Fibroblast of mammary gland (primary cell): ENCODE results near the gene TBX10.
"Not testable (repeated sequence)": the region's sequence is repeated elsewhere in the genome, so short reads cannot be mapped to it uniquely, and the experiment has no call there.

ENCODE experiments used
- DNase-seq: peaks from one replicate; pipeline ENCODE4 v3.0.0-alpha.2; 2010; ENCODE audit warnings: low read depth
- H3K4me3 ChIP-seq: 2 replicates; pipeline ENCODE4 v1.5.1; 2011; ENCODE audit warnings: low read depth, mild to moderate bottlenecking, low read length, moderate library complexity; ENCODE audit not compliant: control insufficient read depth
- TF ChIP-seq, protein P1 (sequence below): conservative IDR thresholded peaks from 2 replicates; pipeline ENCODE4 v1.5.1; 2011; ENCODE audit warnings: low read depth, low read length, inconsistent platforms; ENCODE audit not compliant: control insufficient read depth, insufficient read depth

Gene TBX10

DNA sequence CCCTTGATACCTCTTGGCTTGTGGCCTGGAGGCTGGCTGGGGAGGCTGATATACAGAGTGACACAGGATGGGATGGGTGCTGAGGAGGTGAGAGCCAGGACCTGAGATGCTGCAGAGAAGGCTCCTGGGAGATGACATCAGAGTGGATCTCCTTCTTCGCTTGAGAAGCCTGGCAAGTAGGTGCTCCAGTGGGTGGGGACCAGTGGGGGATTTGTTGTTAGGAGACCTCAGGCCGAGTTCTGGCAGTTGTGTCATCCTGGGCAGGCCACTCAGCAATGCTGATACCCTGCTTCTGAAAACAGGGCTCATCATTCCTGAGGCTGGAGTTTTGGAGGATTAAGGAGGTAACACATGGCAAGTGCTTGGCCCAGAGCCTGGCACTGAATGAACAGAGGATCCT, 34.7 kb downstream of the TBX10 start:
- H3K4me3 ChIP-seq = no peak overlapping the region
- no peak for DNase-seq
- TF ChIP-seq, protein P1, sequence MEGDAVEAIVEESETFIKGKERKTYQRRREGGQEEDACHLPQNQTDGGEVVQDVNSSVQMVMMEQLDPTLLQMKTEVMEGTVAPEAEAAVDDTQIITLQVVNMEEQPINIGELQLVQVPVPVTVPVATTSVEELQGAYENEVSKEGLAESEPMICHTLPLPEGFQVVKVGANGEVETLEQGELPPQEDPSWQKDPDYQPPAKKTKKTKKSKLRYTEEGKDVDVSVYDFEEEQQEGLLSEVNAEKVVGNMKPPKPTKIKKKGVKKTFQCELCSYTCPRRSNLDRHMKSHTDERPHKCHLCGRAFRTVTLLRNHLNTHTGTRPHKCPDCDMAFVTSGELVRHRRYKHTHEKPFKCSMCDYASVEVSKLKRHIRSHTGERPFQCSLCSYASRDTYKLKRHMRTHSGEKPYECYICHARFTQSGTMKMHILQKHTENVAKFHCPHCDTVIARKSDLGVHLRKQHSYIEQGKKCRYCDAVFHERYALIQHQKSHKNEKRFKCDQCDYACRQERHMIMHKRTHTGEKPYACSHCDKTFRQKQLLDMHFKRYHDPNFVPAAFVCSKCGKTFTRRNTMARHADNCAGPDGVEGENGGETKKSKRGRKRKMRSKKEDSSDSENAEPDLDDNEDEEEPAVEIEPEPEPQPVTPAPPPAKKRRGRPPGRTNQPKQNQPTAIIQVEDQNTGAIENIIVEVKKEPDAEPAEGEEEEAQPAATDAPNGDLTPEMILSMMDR = no peak

DNA sequence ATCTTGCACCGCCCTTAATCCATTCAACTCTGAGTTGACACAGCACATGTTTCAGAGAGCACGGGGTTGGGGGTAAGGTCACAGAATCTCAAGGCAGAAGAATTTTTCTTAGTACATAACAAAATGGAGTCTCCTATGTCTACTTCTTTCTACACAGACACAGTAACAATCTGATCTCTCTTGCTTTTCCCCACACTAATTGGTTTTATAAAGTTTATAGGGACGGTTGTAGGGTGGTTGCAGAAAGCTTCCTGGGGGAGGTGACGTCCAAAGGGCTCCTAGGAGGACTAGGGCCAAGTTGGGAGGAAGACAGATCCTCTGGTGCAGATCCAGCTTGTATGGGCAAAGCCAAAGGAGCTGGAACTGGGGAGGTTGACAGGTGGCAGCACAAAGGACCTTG, 35.4 kb downstream of the TBX10 start:
- DNase-seq = not testable (repeated sequence)

DNA sequence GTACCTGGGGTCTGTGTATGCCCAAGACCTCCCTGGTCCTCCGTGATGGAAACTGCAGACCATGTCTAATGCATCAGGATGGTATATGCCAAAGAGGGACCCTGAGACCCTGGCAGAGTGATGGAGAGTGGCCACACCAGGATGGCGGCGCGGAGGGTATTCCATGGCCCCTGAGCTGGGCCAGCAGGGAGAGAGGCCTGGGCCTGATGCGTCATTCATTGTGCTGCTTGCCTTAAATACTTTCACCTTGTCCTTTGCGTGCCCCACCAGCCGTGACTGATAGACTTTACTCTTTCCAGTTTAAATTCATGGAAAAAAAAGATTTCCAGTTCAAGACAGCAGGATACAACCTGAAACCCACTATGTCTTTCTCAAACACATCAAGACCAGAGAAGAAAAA, 38.5 kb downstream of the TBX10 start:
- H3K4me3 ChIP-seq = no peak overlapping the region
- DNase-seq = no peak
- TF ChIP-seq, protein P1 = no peak

More for the DNA sequence above, 35.4 kb downstream of the TBX10 start:
- not testable (repeated sequence) for H3K4me3 ChIP-seq

DNA sequence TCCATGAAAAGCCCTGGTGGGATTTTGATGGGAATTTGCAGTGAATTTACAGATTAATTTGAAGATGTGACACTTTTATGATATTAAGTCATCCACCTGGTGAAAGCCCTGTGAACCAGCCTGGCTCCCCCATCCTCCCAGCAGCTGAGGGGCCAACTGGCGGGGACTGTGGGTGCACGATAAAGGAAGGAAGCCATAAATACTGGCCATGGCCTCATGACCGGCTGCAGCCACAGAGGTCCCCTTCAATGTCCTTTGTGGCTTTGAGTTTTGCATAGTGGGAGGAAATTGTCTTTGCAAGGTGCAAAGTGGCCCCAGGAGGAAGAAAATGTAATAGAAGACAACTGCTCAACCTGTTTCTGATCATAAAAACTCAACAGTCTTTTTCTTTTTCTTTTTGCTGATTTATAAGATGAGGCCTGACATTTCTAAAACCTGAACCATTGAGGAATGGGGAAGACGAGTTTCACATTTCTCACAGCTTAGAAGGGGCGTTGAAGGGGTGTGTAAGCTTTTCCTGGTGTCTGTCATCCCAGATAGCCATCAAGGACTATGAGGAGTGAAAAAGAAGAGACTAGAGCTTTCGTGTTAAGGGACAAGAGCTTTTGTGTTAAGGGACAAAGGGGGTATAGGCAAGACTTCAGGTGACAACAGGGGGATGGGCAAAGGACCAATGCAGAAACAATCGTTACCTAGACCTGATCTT, 39.1 kb downstream of the TBX10 start:
- H3K4me3 ChIP-seq = no peak overlapping the region
- no peak for DNase-seq
- TF ChIP-seq, protein P1 = no peak

DNA sequence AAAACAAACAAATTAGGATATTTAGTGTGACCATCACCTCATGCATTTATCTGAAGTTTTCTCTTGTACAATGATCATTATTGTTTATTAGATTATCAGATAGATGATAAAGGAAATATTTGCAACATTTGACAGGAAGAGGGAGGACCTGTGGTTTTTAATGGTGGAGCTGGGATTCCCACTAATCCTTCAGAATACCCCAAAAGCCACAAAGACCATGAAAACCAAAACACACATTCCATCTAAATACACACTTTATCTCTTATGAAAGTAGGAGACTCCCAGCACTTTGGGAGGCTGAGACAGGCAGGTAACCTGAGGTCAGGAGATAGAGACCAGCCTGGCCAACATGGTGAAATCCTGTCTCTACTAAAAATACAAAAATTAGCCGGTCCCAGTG, 40.4 kb downstream of the TBX10 start:
- H3K4me3 ChIP-seq = no peak overlapping the region
- TF ChIP-seq, protein P1 = no peak
- no peak for DNase-seq

DNA sequence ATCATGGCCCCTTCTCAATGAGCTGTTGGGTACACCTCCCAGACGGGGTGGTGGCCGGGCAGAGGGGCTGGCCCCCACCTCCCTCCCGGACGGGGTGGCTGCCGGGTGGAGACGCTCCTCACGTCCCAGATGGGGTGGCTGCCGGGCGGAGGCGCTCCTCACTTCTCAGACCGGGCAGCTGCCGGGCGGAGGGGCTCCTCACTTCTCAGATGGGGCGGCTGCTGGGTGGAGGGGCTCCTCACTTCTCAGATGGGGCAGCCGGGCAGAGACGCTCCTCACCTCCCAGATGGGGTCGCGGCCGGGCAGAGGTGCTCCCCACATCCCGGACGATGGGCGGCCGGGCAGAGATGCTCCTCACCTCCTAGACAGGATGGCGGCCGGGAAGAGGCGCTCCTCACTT, 41.6 kb downstream of the TBX10 start:
- H3K4me3 ChIP-seq, DNase-seq: not testable (repeated sequence)

DNA sequence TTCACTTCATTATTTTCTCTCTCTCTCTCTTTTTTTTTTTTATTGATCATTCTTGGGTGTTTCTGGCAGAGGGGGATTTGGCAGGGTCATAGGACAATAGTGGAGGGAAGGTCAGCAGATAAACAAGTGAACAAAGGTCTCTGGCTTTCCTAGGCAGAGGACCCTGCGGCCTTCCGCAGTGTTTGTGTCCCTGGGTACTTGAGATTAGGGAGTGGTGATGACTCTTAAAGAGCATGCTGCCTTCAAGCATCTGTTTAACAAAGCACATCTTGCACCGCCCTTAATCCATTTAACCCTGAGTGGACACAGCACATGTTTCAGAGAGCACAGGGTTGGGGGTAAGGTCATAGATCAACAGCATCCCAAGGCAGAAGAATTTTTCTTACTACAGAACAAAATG, 42.1 kb downstream of the TBX10 start:
- DNase-seq, H3K4me3 ChIP-seq: not testable (repeated sequence)

DNA sequence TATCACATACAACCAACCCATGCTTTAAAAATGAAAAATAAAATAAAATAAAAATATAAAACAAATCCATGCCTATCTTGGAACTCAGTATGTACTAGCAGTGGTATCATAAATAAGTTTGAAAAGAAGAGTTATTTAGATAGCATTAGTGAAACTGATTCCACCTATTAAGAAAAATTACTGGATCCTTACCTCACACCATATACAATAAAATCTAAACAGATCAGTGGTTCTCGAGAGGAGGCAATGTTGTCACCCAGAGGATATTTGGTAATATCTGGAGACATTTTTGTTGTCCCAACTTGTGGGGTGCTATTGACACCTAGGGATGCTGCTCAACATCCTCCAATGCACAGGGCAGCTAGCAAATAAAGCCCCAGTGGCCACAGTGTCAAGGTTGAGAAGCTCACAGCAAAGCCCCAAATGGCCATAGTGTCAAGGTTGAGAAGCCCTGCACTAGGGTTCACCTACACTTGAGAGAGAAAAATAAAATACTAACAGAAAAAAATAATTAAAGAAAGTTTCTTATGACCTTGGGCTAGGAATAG, 42.7 kb downstream of the TBX10 start:
- no peak for DNase-seq
- no peak overlapping the region for H3K4me3 ChIP-seq
- TF ChIP-seq, protein P1 = no peak
